Hepatocyte (in vitro differentiated cells): ENCODE results near the gene HK2. TPM values are rescaled to one million over a fixed set of nuclear protein-coding genes. Genes with fewer than 3 reads are reported as not detected.

Source experiments
- DNase-seq: peaks from one replicate; pipeline ENCODE4 v3.0.0-alpha.2; 2016; ENCODE audit warnings: low spot score
- H2AFZ ChIP-seq: fragments of 200-600 bp; sonication (generic); 2 replicates; pipeline ENCODE4 v1.6.0; 2016; ENCODE audit warnings: antibody characterized with exemption, mild to moderate bottlenecking
- H3K27ac ChIP-seq: fragments of 200-600 bp; sonication (generic); 2 replicates; pipeline ENCODE4 v1.5.1; 2016; ENCODE audit warnings: mild to moderate bottlenecking
- H3K27me3 ChIP-seq: fragments of 200-600 bp; sonication (generic); 2 replicates; pipeline ENCODE4 v1.6.1; 2016
- H3K36me3 ChIP-seq: fragments of 200-600 bp; sonication (generic); replicated peaks from 2 replicates; pipeline ENCODE4 v1.5.1; 2016; ENCODE audit warnings: low read depth; ENCODE audit not compliant: insufficient read depth
- H3K4me1 ChIP-seq: fragments of 200-600 bp; sonication (generic); 2 replicates; pipeline ENCODE4 v1.5.1; 2016; ENCODE audit warnings: mild to moderate bottlenecking, moderate library complexity; ENCODE audit not compliant: insufficient read depth
- H3K4me2 ChIP-seq: fragments of 200-600 bp; sonication (generic); 2 replicates; pipeline ENCODE4 v1.6.0; 2016
- H3K4me3 ChIP-seq: fragments of 200-600 bp; sonication (generic); 2 replicates; pipeline ENCODE4 v1.5.1; 2016; ENCODE audit warnings: mild to moderate bottlenecking
- H3K79me2 ChIP-seq: fragments of 200-600 bp; sonication (generic); 2 replicates; pipeline ENCODE4 v1.6.0; 2017; ENCODE audit warnings: mild to moderate bottlenecking
- H3K9me2 ChIP-seq: fragments of 200-600 bp; sonication (generic); replicated peaks from 2 replicates; pipeline ENCODE4 v1.6.0; 2017; ENCODE audit warnings: mild to moderate bottlenecking; ENCODE audit not compliant: insufficient read depth
- H3K9me3 ChIP-seq: fragments of 200-600 bp; sonication (generic); 2 replicates; pipeline ENCODE4 v1.5.1; 2016; ENCODE audit warnings: low read depth, mild to moderate bottlenecking
- H4K20me1 ChIP-seq: fragments of 200-600 bp; sonication (generic); 2 replicates; pipeline ENCODE4 v1.6.0; 2016; ENCODE audit warnings: mild to moderate bottlenecking; ENCODE audit not compliant: insufficient read depth, poor library complexity, severe bottlenecking
- CTCF ChIP-seq: fragments of 200-600 bp; sonication (generic); IDR thresholded peaks from 2 replicates; pipeline ENCODE4 v1.5.1; 2016; ENCODE audit warnings: antibody characterized with exemption, mild to moderate bottlenecking; ENCODE audit not compliant: poor library complexity
- EZH2 ChIP-seq: fragments of 200-600 bp; sonication (generic); IDR thresholded peaks from 2 replicates; pipeline ENCODE4 v1.6.1; 2016; ENCODE audit warnings: antibody characterized with exemption, mild to moderate bottlenecking, borderline replicate concordance
- EZH2phosphoT487 ChIP-seq: fragments of 200-600 bp; sonication (generic); IDR thresholded peaks from one replicate; pipeline ENCODE4 v1.6.1; 2018; ENCODE audit warnings: antibody characterized with exemption, mild to moderate bottlenecking, low read depth, moderate library complexity; ENCODE audit not compliant: unreplicated experiment, severe bottlenecking
- WGBS: methylation state at CpG from one replicate; pipeline ENCODE4 v1.1.6; 2016; ENCODE audit warnings: low lambda C conversion rate; ENCODE audit errors: missing lambda C conversion rate; 5-methylcytosine and 5-hydroxymethylcytosine counted together
- polyA plus RNA-seq: library from polyadenylated mRNA; unstranded; fragments of >200 nt; fragmentation: Nextera tagmentation; extraction: Ambion mirVana; gene quantifications from 2 replicates; pipeline ENCODE4 v1.2.1, GENCODE V29; 2016
- total RNA-seq: library from RNA; depleted of rRNA; stranded (reverse); fragments of >200 nt; gene quantifications from 2 replicates; pipeline ENCODE4 v1.2.3, GENCODE V29; 2014

The HK2 gene
- total and polyA plus RNA-seq, 2 experiments from 2014 or later: 25.4 to 25.6 TPM

GRCh38 chr2:74921236-74921736, 87.4 kb downstream of the HK2 start:
- H3K4me2 ChIP-seq: no peak overlapping the region

GRCh38 chr2:74922592-74923227, 88.8 kb downstream of the HK2 start:
- no peaks in the 10 kb centered on the region for H3K9me3 ChIP-seq
- H3K9me2 ChIP-seq: no peaks in the 10 kb centered on the region
- H4K20me1 ChIP-seq: no peaks in the 10 kb centered on the region
- H2AFZ ChIP-seq: no peak overlapping the region
- no peak overlapping the region for H3K4me3 ChIP-seq
- no peaks in the 10 kb centered on the region for H3K4me1 ChIP-seq
- H3K79me2 ChIP-seq: no peaks in the 10 kb centered on the region
- H3K27ac ChIP-seq: no peak overlapping the region
- H3K36me3 ChIP-seq: no peaks in the 10 kb centered on the region
- no peak overlapping the region for H3K4me2 ChIP-seq
- WGBS: 89% methylated on average over 5 of the region's 5 CpGs
- TF ChIP-seq EZH2: no peak
- no peak for TF ChIP-seq CTCF
- no peak for TF ChIP-seq EZH2phosphoT487
- no peaks in the 10 kb centered on the region for H3K27me3 ChIP-seq
- no peak for DNase-seq

More at GRCh38 chr2:74921236-74921736, 87.4 kb downstream of the HK2 start:
- no peak overlapping the region for H3K27ac ChIP-seq
- no peak overlapping the region for H3K4me3 ChIP-seq
- 83% methylated on average over 2 of the region's 2 CpGs for WGBS
- no peaks in the 10 kb centered on the region for H3K27me3 ChIP-seq
- no peaks in the 10 kb centered on the region for H3K79me2 ChIP-seq
- TF ChIP-seq EZH2: no peak
- TF ChIP-seq CTCF: no peak
- TF ChIP-seq EZH2phosphoT487: no peak
- no peaks in the 10 kb centered on the region for H3K9me3 ChIP-seq
- DNase-seq: no peak
- no peaks in the 10 kb centered on the region for H3K9me2 ChIP-seq
- no peaks in the 10 kb centered on the region for H3K4me1 ChIP-seq
- no peaks in the 10 kb centered on the region for H4K20me1 ChIP-seq
- no peak overlapping the region for H2AFZ ChIP-seq
- H3K36me3 ChIP-seq: no peaks in the 10 kb centered on the region

GRCh38 chr2:74924463-74925265, 90.7 kb downstream of the HK2 start:
- Histone ChIP-seq H3K27me3 (no peaks in the 10 kb centered on the region), H3K9me2 (no peaks in the 10 kb centered on the region), H2AFZ (no peak overlapping the region), H3K4me3 (no peak overlapping the region), H3K36me3 (no peaks in the 10 kb centered on the region), H3K4me2 (no peak overlapping the region), H3K9me3 (no peaks in the 10 kb centered on the region), H3K79me2 (no peaks in the 10 kb centered on the region), H4K20me1 (no peaks in the 10 kb centered on the region), H3K27ac (no peak overlapping the region), H3K4me1 (no peaks in the 10 kb centered on the region)
- 91% methylated on average over 11 of the region's 11 CpGs for WGBS
- DNase-seq: no peak
- TF ChIP-seq CTCF (no peak), EZH2 (no peak), EZH2phosphoT487 (no peak)
